IMR-90 (cell line): ENCODE results near the gene TINAG. TPM values are rescaled to one million over a fixed set of nuclear protein-coding genes. Genes with fewer than 3 reads are reported as not detected.
A peak's percentile ranks its signal among the peaks of the same experiment; 100 is the strongest.

Source experiments
- ATAC-seq: fragments of 200-7000 bp; cut with Tn5 transposase; 2 replicates; pipeline ENCODE4 v1.9.1; 2020; ENCODE audit warnings: low read depth, mild to moderate bottlenecking, moderate library complexity
- BruUV-seq: library from RNA; stranded (reverse); fragments of 400-500 nt; replicated peaks from 2 replicates; lab custom pipeline; 2021; lab: Mats Ljungman, UMichigan
- CTCF ChIA-PET: fragments of 300-600 bp; formaldehyde crosslinking; extraction: SDS; loops from one replicate; lab custom pipeline; 2021; ENCODE audit warnings: antibody characterized with exemption; lab: Yijun Ruan, JAX
- POLR2A ChIA-PET: fragments of 300-600 bp; sonication (Branson Sonifier 250); formaldehyde crosslinking; loops from one replicate; lab custom pipeline; 2022; ENCODE audit warnings: antibody characterized with exemption; ENCODE audit not compliant: unreplicated experiment; lab: Charles Lee
- DNase-seq: peaks from one replicate; pipeline ENCODE4 v3.0.0; 2013
- H2AFZ ChIP-seq: replicated peaks from 2 replicates; pipeline ENCODE3; 2013; ENCODE audit warnings: low read length, mild to moderate bottlenecking; ENCODE audit not compliant: poor library complexity
- H2AK5ac ChIP-seq: 2 replicates; pipeline ENCODE4 v1.6.1; 2013; ENCODE audit warnings: low read depth, low read length, inconsistent platforms
- H2AK9ac ChIP-seq: replicated peaks from 2 replicates; pipeline ENCODE3; 2013; ENCODE audit warnings: mild to moderate bottlenecking, low read depth, low read length, moderate library complexity; ENCODE audit not compliant: poor library complexity
- H2BK120ac ChIP-seq: 2 replicates; pipeline ENCODE4 v1.6.1; 2013; ENCODE audit warnings: low read depth, low read length, inconsistent platforms
- H2BK15ac ChIP-seq: 3 replicates; pipeline ENCODE4 v1.6.1; 2013; ENCODE audit warnings: low read depth, low read length, inconsistent platforms
- H2BK20ac ChIP-seq: 2 replicates; pipeline ENCODE4 v1.6.1; 2013; ENCODE audit warnings: low read depth, mild to moderate bottlenecking, inconsistent platforms, low read length, moderate library complexity
- H2BK5ac ChIP-seq: 2 replicates; pipeline ENCODE4 v1.6.1; 2013; ENCODE audit warnings: mild to moderate bottlenecking, low read depth, low read length, inconsistent platforms; ENCODE audit not compliant: poor library complexity, severe bottlenecking
- H3K14ac ChIP-seq: replicated peaks from 2 replicates; pipeline ENCODE4 v1.6.1; 2013; ENCODE audit warnings: low read depth, low read length, inconsistent platforms
- H3K18ac ChIP-seq: 2 replicates; pipeline ENCODE4 v1.6.1; 2013; ENCODE audit warnings: low read depth, low read length, control low read depth
- H3K23ac ChIP-seq: 2 replicates; pipeline ENCODE4 v1.6.1; 2013; ENCODE audit warnings: low read depth, low read length, inconsistent platforms
- H3K27ac ChIP-seq: 2 replicates; pipeline ENCODE4 v1.5.1; 2013; ENCODE audit warnings: mild to moderate bottlenecking, control low read depth, low read length; ENCODE audit not compliant: insufficient read depth
- H3K27me3 ChIP-seq: 2 replicates; pipeline ENCODE4 v1.6.1; 2013; ENCODE audit warnings: low read length; ENCODE audit not compliant: control insufficient read depth, insufficient read depth
- H3K36me3 ChIP-seq: 2 replicates; pipeline ENCODE4 v1.6.1; 2013; ENCODE audit warnings: low read length, mixed read lengths; ENCODE audit not compliant: control insufficient read depth, insufficient read depth
- H3K4ac ChIP-seq: 2 replicates; pipeline ENCODE4 v1.6.1; 2013; ENCODE audit warnings: low read depth, low read length, inconsistent platforms
- H3K4me1 ChIP-seq: 2 replicates; pipeline ENCODE4 v1.6.1; 2013; ENCODE audit warnings: low read length, mixed read lengths; ENCODE audit not compliant: control insufficient read depth, insufficient read depth
- H3K4me2 ChIP-seq: 2 replicates; pipeline ENCODE4 v1.6.1; 2013; ENCODE audit warnings: low read depth, mild to moderate bottlenecking, control low read depth, low read length, moderate library complexity
- H3K4me3 ChIP-seq: 2 replicates; pipeline ENCODE4 v1.5.1; 2013; ENCODE audit warnings: low read depth, mild to moderate bottlenecking, control low read depth, low read length, moderate library complexity; ENCODE audit not compliant: insufficient read depth
- H3K56ac ChIP-seq: 2 replicates; pipeline ENCODE4 v1.6.1; 2013; ENCODE audit warnings: low read length, inconsistent platforms; ENCODE audit not compliant: insufficient read depth; ENCODE audit errors: extremely low read depth
- H3K79me1 ChIP-seq, 2 experiments: 2 replicates each; pipeline ENCODE4 v1.6.1; 2013; ENCODE audit warnings: low read length in 2 of 2, inconsistent platforms in 1 of 2, low read depth in 1 of 2
- H3K9ac ChIP-seq: 2 replicates; pipeline ENCODE4 v1.6.1; 2013; ENCODE audit warnings: low read depth, low read length, control low read depth
- H3K9me1 ChIP-seq: 2 replicates; pipeline ENCODE4 v1.6.1; 2013; ENCODE audit warnings: low read length, inconsistent platforms; ENCODE audit not compliant: insufficient read depth
- H3K9me3 ChIP-seq: 2 replicates; pipeline ENCODE4 v1.6.1; 2013; ENCODE audit warnings: low read length; ENCODE audit not compliant: control insufficient read depth, insufficient read depth
- H4K20me1 ChIP-seq: 2 replicates; pipeline ENCODE4 v1.6.1; 2013; ENCODE audit warnings: low read length, inconsistent platforms; ENCODE audit not compliant: insufficient read depth
- H4K5ac ChIP-seq: 2 replicates; pipeline ENCODE4 v1.6.1; 2013; ENCODE audit warnings: mild to moderate bottlenecking, low read depth, low read length, control low read depth
- H4K8ac ChIP-seq, 2 experiments: 2 replicates each; pipeline ENCODE4 v1.6.1; 2013; ENCODE audit warnings: low read depth in 2 of 2, low read length in 2 of 2, control low read depth in 1 of 2, inconsistent platforms in 1 of 2
- H4K91ac ChIP-seq: 2 replicates; pipeline ENCODE4 v1.6.1; 2013; ENCODE audit warnings: low read depth, low read length, inconsistent platforms; ENCODE audit not compliant: insufficient read depth
- BHLHE40 ChIP-seq: fragments of 150-350 bp; IDR thresholded peaks from 2 replicates; pipeline ENCODE4 v1.6.1; 2016; ENCODE audit warnings: mild to moderate bottlenecking, low read depth, low read length
- CEBPB ChIP-seq: IDR thresholded peaks from 2 replicates; pipeline ENCODE4 v1.6.1; 2012; ENCODE audit warnings: low read depth, low read length, improper control_type of control experiment
- CHD1 ChIP-seq: IDR thresholded peaks from 2 replicates; pipeline ENCODE4 v1.6.1; 2012; ENCODE audit warnings: low read depth, low read length, improper control_type of control experiment
- CTCF ChIP-seq: conservative IDR thresholded peaks from 2 replicates; pipeline ENCODE4 v1.5.1; 2012; ENCODE audit warnings: mild to moderate bottlenecking, low read depth, low read length, improper control_type of control experiment
- FOS ChIP-seq: fragments of 150-350 bp; IDR thresholded peaks from 2 replicates; pipeline ENCODE4 v1.6.1; 2016; ENCODE audit warnings: low read depth, low read length
- MAFK ChIP-seq: IDR thresholded peaks from 2 replicates; pipeline ENCODE4 v1.6.1; 2012; ENCODE audit warnings: low read depth, low read length, improper control_type of control experiment
- MAZ ChIP-seq: IDR thresholded peaks from 2 replicates; pipeline ENCODE4 v1.6.1; 2012; ENCODE audit warnings: low read depth, mild to moderate bottlenecking, low read length, improper control_type of control experiment, moderate library complexity, borderline replicate concordance
- MXI1 ChIP-seq: IDR thresholded peaks from 2 replicates; pipeline ENCODE4 v1.6.1; 2012; ENCODE audit warnings: low read depth, mild to moderate bottlenecking, low read length, moderate library complexity, borderline replicate concordance
- NFE2L2 ChIP-seq: fragments of 150-350 bp; IDR thresholded peaks from 2 replicates; pipeline ENCODE4 v1.6.1; 2016; ENCODE audit warnings: low read depth, mild to moderate bottlenecking, low read length
- POLR2A ChIP-seq: IDR thresholded peaks from 2 replicates; pipeline ENCODE4 v1.6.1; 2012; ENCODE audit warnings: mild to moderate bottlenecking, low read depth, low read length
- RAD21 ChIP-seq: IDR thresholded peaks from 2 replicates; pipeline ENCODE4 v1.6.1; 2012; ENCODE audit warnings: low read length, improper control_type of control experiment
- RCOR1 ChIP-seq: IDR thresholded peaks from 2 replicates; pipeline ENCODE4 v1.6.1; 2012; ENCODE audit warnings: mild to moderate bottlenecking, low read length, improper control_type of control experiment; ENCODE audit not compliant: insufficient replicate concordance
- RFX5 ChIP-seq: IDR thresholded peaks from 2 replicates; pipeline ENCODE4 v1.8.0; 2012; ENCODE audit warnings: low read depth, mild to moderate bottlenecking, low read length, moderate library complexity
- SMC3 ChIP-seq: fragments of 150-350 bp; IDR thresholded peaks from 2 replicates; pipeline ENCODE4 v1.6.1; 2016; ENCODE audit warnings: low read depth, mild to moderate bottlenecking, antibody characterized with exemption, low read length, moderate library complexity
- USF2 ChIP-seq: fragments of 150-350 bp; IDR thresholded peaks from 2 replicates; pipeline ENCODE4 v1.6.1; 2017; ENCODE audit warnings: mild to moderate bottlenecking, antibody characterized with exemption, low read length, low read depth
- WGBS, 2 experiments: methylation state at CpG; one replicate each; pipeline versions ENCODE4 v1.1.5 to v1.1.7; 2013; ENCODE audit warnings: missing lambda C conversion rate in 2 of 2; ENCODE audit not compliant: insufficient read length in 1 of 2; ENCODE audit errors: extremely low coverage in 2 of 2; 5-methylcytosine and 5-hydroxymethylcytosine counted together
- dilution Hi-C: fragments of 300-500 bp; cut with HindIII; formaldehyde crosslinking; loops from one replicate; pipeline ENCODE4 v1.14.3; 2018; ENCODE audit warnings: low sequenced_read_pairs; ENCODE audit not compliant: unreplicated experiment
- in situ Hi-C: fragments of 300-500 bp; cut with MboI; formaldehyde crosslinking; loops from 3 replicates; pipeline ENCODE4 v1.14.3; 2019; ENCODE audit warnings: low sequenced_read_pairs, inconsistent platforms, mixed read lengths
- intact Hi-C: fragments of 100-400 bp; cut with micrococcal nuclease; formaldehyde crosslinking; loops from 2 replicates; pipeline ENCODE4 v1.10.0; 2022
- polyA plus RNA-seq, 3 experiments: library from polyadenylated mRNA; depleted of rRNA; stranded (reverse); fragments of >200 nt; gene quantifications; 2 replicates each; pipeline ENCODE4 v1.2.3, GENCODE V29; 2012; ENCODE audit warnings: low replicate concordance in 1 of 3
- total RNA-seq: library from RNA; depleted of rRNA; stranded (reverse); fragments of >200 nt; gene quantifications from 2 replicates; pipeline ENCODE4 v1.2.3, GENCODE V29; 2012
- TF ChIP-seq, protein P1 (sequence below): fragments of 150-350 bp; IDR thresholded peaks from 2 replicates; pipeline ENCODE4 v1.6.1; 2016; ENCODE audit warnings: low read depth, mild to moderate bottlenecking, low read length, moderate library complexity, borderline replicate concordance

TINAG gene
- total and polyA plus RNA-seq, 2 of the 4 experiments (the other 2 are of a cell fraction), result not detected

DNA sequence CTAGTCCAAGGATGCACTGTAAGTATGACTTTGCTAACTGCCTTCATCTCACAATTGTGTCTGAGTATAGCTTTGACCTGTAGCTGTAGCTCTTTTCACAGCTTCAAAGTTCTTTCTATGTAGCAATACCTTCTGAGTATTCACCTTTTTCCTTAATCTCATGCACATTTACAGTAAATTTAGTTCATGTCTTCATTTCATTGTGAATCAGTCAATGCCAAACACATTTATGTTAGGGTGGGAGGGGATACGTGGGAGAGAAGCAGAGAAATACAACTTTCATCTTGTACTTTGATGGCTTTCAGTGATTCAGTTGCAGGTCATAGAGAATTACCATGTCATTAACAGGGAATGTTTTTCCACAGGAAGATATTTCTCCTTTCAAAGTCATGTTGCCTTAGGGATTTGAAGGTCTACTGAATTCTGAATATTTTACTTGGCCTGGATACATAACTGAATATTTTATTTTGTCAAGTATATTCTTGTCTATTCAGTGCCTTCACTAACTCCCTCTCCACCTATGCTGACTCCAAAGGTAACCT lies 119.2 kb downstream of the TINAG start:
- Histone ChIP-seq H2BK20ac (no peak overlapping the region), H2AK9ac (no peak overlapping the region), H3K4me2 (no peak overlapping the region), H3K23ac (no peak overlapping the region), H3K4ac (no peak overlapping the region), H3K56ac (no peak overlapping the region), H3K14ac (0 out of 2 replicates have a peak overlapping the region, but pooled peaks have one; percentile 27), H3K79me1 (no peaks in the 10 kb centered on the region), H2BK120ac (no peak overlapping the region), H3K9ac (no peak overlapping the region), H4K5ac (no peak overlapping the region), H4K20me1 (no peaks in the 10 kb centered on the region), H3K4me3 (no peak overlapping the region), H3K9me1 (no peaks in the 10 kb centered on the region), H3K36me3 (no peaks in the 10 kb centered on the region), H3K27me3 (no peaks in the 10 kb centered on the region), H2AFZ (no peak overlapping the region), H2BK15ac (peak overlapping the region; percentile 26; the same call in 1 of the 3 replicates), H3K9me3 (no peaks in the 10 kb centered on the region), H3K18ac (no peak overlapping the region), H4K91ac (no peak overlapping the region), H3K4me1 (no peaks in the 10 kb centered on the region), H2BK5ac (no peak overlapping the region), H4K8ac (no peak overlapping the region), H3K27ac (no peak overlapping the region), H2AK5ac (no peak overlapping the region)
- ATAC-seq (no peak), DNase-seq (peak; percentile 19)
- intact Hi-C loops, result no loop called here
- POLR2A ChIA-PET, result no interaction called here
- no peak for TF ChIP-seq RCOR1
- no peak for TF ChIP-seq RFX5
- no peak for TF ChIP-seq USF2
- no peak for TF ChIP-seq SMC3
- TF ChIP-seq MXI1, result no peak
- TF ChIP-seq RAD21, result no peak
- no peak for TF ChIP-seq MAZ
- no peak for TF ChIP-seq FOS
- no peak for TF ChIP-seq MAFK
- no peak for TF ChIP-seq NFE2L2
- TF ChIP-seq, protein P1, sequence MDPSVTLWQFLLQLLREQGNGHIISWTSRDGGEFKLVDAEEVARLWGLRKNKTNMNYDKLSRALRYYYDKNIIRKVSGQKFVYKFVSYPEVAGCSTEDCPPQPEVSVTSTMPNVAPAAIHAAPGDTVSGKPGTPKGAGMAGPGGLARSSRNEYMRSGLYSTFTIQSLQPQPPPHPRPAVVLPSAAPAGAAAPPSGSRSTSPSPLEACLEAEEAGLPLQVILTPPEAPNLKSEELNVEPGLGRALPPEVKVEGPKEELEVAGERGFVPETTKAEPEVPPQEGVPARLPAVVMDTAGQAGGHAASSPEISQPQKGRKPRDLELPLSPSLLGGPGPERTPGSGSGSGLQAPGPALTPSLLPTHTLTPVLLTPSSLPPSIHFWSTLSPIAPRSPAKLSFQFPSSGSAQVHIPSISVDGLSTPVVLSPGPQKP, result no peak
- no peak for TF ChIP-seq BHLHE40
- TF ChIP-seq CTCF, result no peak
- TF ChIP-seq POLR2A, result no peak
- TF ChIP-seq CHD1, result no peak
- no peak for TF ChIP-seq CEBPB
- in situ Hi-C loops, result no loop called here
- dilution Hi-C loops, result no loop called here
- no CpG with 5 or more reads among the region's 1 CpG for WGBS, 2 experiments
- CTCF ChIA-PET, result no interaction called here
- no TSS peak for BruUV-seq
